Measurements from ENCODE around the gene KCNMA1. TPM values are rescaled to one million over a fixed set of nuclear protein-coding genes. Genes with fewer than 3 reads are reported as not detected.
A peak's percentile ranks its signal among the peaks of the same experiment; 100 is the strongest.

The KCNMA1 gene
- total RNA-seq, 3 donors from 2014 or later, result 45.4 to 312 (median 62.4) TPM

- H3K4me1 ChIP-seq (ENCODE audit: low read depth), result no peaks in the 10 kb centered on the region
- no peaks in the 10 kb centered on the region for H3K9me3 ChIP-seq
- DNase-seq (no peak), ATAC-seq (no peak)
- H3K36me3 ChIP-seq (ENCODE audit: low read depth), result no peaks in the 10 kb centered on the region
- no peak overlapping the region for H3K4me3 ChIP-seq
- no peak for TF ChIP-seq CTCF (IDR thresholded peaks at IDR 0.05)
- intact Hi-C loops (cut with DNase I, micrococcal nuclease), result no loop called here
These were observed 298.4 kb downstream of the KCNMA1 start for GRCh38 chr10:77339166-77339565.

- no peaks in the 10 kb centered on the region for H3K36me3 ChIP-seq (ENCODE audit: low read depth)
- no peak for DNase-seq
- no peak overlapping the region for H3K4me3 ChIP-seq
- no peak for ATAC-seq
- H3K9me3 ChIP-seq, result no peaks in the 10 kb centered on the region
- intact Hi-C loops (cut with DNase I, micrococcal nuclease), result no loop called here
- no peak for TF ChIP-seq CTCF (IDR thresholded peaks at IDR 0.05)
- H3K4me1 ChIP-seq (ENCODE audit: low read depth), result no peaks in the 10 kb centered on the region
These were observed 299.5 kb downstream of the KCNMA1 start for GRCh38 chr10:77338143-77338542.

DNA sequence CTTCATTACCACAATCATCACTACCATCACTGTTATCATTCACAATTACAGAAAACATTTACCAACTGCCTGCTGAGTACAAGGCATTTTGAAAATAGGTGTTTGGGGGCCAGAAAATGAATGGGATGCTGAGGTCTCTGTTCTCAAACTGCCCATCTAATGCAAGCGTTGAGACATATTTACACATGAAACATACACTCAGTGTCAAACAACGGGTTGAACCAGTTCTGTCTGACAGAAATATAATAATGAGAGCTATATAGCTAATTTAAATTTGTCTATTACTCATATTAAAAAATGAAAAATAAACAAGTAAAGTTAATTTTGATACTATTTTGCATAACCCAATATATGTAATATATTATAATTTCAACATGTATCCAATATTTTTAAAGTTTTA is 303.1 kb downstream of the KCNMA1 start:
- no peak for ATAC-seq
- Histone ChIP-seq H3K4me3 (no peak overlapping the region), H3K36me3 (ENCODE audit: low read depth) (no peaks in the 10 kb centered on the region), H3K9me3 (no peaks in the 10 kb centered on the region), H3K4me1 (ENCODE audit: low read depth) (peaks cover 4% of the 10 kb centered on the region)
- no peak for DNase-seq
- no peak for TF ChIP-seq CTCF (IDR thresholded peaks at IDR 0.05)
- intact Hi-C loops (cut with DNase I, micrococcal nuclease), result no loop called here

GRCh38 chr10:77333610-77334340 is 303.8 kb downstream of the KCNMA1 start:
- intact Hi-C loops (cut with DNase I, micrococcal nuclease), result no loop called here

GRCh38 chr10:77332256-77332655 is 305.4 kb downstream of the KCNMA1 start:
- no peak for TF ChIP-seq CTCF (IDR thresholded peaks at IDR 0.05)
- Histone ChIP-seq H3K4me1 (ENCODE audit: low read depth) (peaks cover 4% of the 10 kb centered on the region), H3K4me3 (no peak overlapping the region), H3K9me3 (no peaks in the 10 kb centered on the region), H3K36me3 (ENCODE audit: low read depth) (no peaks in the 10 kb centered on the region)
- ATAC-seq, result no peak
- no peak for DNase-seq
- intact Hi-C loops (cut with DNase I, micrococcal nuclease), result no loop called here

More at GRCh38 chr10:77333610-77334340, 303.8 kb downstream of the KCNMA1 start:
- Histone ChIP-seq H3K36me3 (ENCODE audit: low read depth) (no peaks in the 10 kb centered on the region), H3K4me3 (no peak overlapping the region), H3K4me1 (ENCODE audit: low read depth) (peaks cover 4% of the 10 kb centered on the region), H3K9me3 (no peaks in the 10 kb centered on the region)
- no peak for TF ChIP-seq CTCF (IDR thresholded peaks at IDR 0.05)
- peak; percentile 83 for ATAC-seq
- DNase-seq, result peak in 1 of 3 donors; percentile 23
